HG03039 (cell line): ENCODE data around the gene STX2.
A peak's percentile ranks its signal among the peaks of the same experiment; 100 is the strongest.
"Not testable (repeated sequence)": the region's sequence is repeated elsewhere in the genome, so short reads cannot be mapped to it uniquely, and the experiment has no call there.

Source experiments
- ATAC-seq: cut with Tn5 transposase; IDR thresholded peaks from one replicate; pipeline ENCODE4 v1.9.1; 2021; ENCODE audit warnings: mild to moderate bottlenecking, moderate library complexity; ENCODE audit not compliant: unreplicated experiment

The STX2 gene

GRCh38 chr12:130768120-130768519 is 70.9 kb downstream of the STX2 start:
- ATAC-seq = no peak

- ATAC-seq = no peak
Measured at GRCh38 chr12:130766470-130766869, 72.6 kb downstream of the STX2 start.

- ATAC-seq = no peak
Measured at GRCh38 chr12:130765186-130765659, 73.8 kb downstream of the STX2 start.

- ATAC-seq = no peak
Measured at GRCh38 chr12:130764475-130765185, 74.4 kb downstream of the STX2 start.

GRCh38 chr12:130764073-130764472 is 75.0 kb downstream of the STX2 start:
- ATAC-seq = no peak

GRCh38 chr12:130762319-130762675 is 76.8 kb downstream of the STX2 start:
- ATAC-seq = no peak

- peak; percentile 49 for ATAC-seq
Measured at GRCh38 chr12:130761537-130762318, 77.3 kb downstream of the STX2 start.

GRCh38 chr12:130754234-130754901 is 84.7 kb downstream of the STX2 start:
- no peak for ATAC-seq

- ATAC-seq = no peak
Measured at GRCh38 chr12:130752692-130753230, 86.3 kb downstream of the STX2 start.

- not testable (repeated sequence) for ATAC-seq
Measured at GRCh38 chr12:130752037-130752436, 87.0 kb downstream of the STX2 start.

GRCh38 chr12:130748786-130749185 is 90.3 kb downstream of the STX2 start:
- no peak for ATAC-seq

- peak; percentile 87 for ATAC-seq
Measured at GRCh38 chr12:130747867-130748740, 90.9 kb downstream of the STX2 start.

GRCh38 chr12:130746546-130746945 is 92.5 kb downstream of the STX2 start:
- ATAC-seq = no peak

GRCh38 chr12:130745921-130746320 is 93.1 kb downstream of the STX2 start:
- ATAC-seq = no peak

GRCh38 chr12:130744274-130744673 is 94.8 kb downstream of the STX2 start:
- ATAC-seq = no peak

- no peak for ATAC-seq
Measured at GRCh38 chr12:130743606-130744005, 95.4 kb downstream of the STX2 start.

- ATAC-seq = no peak
Measured at GRCh38 chr12:130743176-130743575, 95.9 kb downstream of the STX2 start.

- no peak for ATAC-seq
Measured at GRCh38 chr12:130742716-130743115, 96.3 kb downstream of the STX2 start.

- no peak for ATAC-seq
Measured at GRCh38 chr12:130742112-130742511, 96.9 kb downstream of the STX2 start.
